Stimulated activated CD4-positive, alpha-beta T cell treated with anti-CD3 and anti-CD28 coated beads, Interleukin-4, amount 100 ng/mL, for 48 hours (primary cell): ENCODE data around the gene SRCIN1.

Source experiments
- DNase-seq, 2 donors: peaks; one replicate each; pipeline ENCODE4 v3.0.0-alpha.2; 2020; ENCODE audit warnings: low read depth in 2 of 2

The SRCIN1 gene

DNA sequence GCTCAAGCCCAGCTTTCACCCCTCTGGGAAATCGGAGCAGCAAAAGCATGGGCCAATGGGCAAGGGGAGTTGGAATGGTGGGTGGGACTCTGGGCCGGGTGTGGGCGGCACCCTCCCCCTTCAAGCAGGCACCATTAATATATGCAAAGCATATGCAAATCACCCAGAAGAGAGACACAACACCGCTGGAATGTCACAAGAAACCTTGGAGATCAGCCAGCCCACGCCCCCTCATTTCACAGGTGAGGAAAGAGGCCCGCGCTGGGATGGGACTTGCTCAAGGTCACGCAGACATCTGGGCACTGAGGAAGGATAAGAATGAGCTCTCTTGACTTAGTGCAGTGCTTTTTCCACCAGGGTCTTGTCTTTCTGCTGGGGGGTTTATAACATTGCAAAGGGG, 4.8 kb downstream of the SRCIN1 start:
- no peak for DNase-seq

DNA sequence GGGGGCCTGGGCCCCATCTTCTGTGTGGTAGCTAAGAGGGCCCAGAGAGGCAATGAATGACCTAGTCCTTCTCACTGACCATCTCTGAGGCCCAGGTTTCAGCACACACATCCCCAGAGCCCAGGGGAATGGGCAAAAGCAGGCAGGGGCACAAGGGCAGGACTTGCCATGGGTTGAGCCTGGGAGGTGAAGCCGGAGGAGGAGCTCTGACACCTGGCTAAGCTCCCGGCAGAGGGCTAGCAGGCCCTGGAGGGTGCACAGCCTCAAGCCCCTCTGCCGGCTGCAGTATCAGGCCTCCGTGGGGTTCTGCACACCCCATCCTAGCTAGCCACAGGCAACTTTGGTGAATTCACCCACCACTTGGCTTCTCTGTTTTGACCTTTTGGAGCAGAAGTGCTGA, 5.3 kb downstream of the SRCIN1 start:
- DNase-seq = no peak

DNA sequence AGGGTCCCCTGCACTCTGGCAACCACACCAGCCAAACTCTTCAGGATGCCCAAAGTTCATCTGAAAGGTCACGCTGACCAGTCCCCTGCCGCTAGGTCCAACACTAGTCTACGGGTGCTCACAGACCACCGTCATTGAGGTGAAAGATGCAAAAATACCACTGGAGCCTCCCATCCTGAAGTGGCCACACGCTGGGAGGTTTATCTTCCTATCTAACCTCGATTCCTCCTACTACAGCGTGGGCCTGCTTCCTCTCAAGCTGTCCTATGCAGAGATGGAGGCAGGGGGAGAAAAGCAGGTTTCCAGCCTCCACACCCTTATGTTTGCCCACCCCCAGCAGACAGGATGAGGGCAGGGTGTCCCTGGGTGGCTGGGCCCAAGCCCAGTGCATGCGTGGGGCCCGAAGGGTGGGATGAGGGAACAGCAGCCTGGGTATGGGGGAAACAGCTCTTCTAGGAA, 6.3 kb downstream of the SRCIN1 start:
- no peak for DNase-seq

DNA sequence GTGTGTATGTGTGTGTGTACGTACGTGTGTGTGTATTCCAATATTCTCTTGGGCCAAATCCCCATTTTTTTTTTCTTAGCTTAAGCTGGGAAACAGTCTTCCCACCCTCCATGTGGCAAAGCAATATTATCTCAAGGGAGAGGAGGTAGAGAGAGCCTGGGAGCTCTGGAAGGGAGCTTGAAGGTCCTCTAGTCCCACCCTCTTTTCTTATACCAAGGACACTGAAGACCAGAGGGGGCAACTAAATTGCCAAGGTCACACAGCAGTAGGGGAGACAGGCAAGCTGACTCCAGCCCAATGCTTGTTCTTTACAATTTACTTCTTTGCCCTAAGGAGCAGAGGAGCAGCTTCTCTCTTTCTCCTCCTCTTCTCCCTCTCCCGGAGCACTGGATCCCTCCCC, 6.8 kb downstream of the SRCIN1 start:
- DNase-seq = no peak

DNA sequence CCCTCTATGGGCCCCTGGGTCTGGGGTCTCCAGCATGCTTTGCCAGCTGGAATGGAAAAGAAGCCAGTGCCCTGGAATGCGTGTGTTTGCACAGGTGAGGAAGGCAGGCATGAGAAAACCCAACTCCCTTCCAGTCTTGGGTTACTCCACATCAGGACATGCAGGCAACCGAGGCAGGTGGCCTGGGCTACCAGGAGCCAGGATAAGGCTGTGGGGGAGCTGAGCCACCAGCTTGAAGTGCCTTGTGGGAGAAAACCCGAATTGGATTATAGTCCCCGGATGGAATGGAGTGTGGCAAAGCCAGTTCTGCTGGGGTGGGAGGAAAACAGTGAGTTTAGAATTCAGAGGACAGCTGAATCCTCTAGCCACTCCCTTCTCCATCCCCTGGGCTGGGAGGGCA, 7.2 kb downstream of the SRCIN1 start:
- peak in 1 of 2 donors; percentile 13 for DNase-seq

DNA sequence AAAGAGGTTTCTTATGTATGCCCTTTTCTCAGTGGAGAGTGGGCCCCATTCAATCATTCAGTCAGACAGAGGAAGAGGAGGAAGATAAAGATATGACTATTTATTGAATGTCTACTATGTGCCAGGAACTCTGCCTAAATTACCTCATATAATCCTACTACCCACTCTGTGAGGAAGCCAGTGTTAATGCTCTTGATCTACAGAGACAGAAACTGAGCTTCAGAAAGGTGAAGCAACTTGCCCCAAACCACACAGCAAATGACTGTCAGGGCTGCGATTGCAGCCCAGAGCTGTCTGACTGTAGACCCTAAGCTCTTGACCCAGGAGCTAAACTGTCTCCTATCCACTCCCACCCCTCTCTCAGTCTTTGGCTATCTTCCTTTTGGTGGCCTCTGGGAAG, 8.4 kb downstream of the SRCIN1 start:
- no peak for DNase-seq

DNA sequence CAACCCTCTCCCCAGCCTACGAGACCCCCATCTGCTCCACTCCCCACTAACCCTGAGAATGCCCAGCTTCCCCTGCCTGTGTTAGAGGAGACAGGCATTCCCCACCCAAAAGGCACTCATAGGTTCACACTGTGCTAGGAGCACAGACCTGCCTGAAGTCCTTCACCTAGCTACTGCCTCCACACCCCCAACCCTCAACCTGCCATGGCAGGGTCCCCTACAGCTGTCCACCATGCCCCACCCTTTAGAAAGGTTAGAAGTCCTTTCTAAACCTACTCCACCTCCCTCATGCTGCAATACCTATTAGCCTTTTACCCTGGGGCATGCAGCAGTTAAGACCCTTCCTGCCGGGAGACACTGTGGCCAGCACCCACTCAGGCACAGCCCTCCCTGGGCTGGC, 9.1 kb downstream of the SRCIN1 start:
- DNase-seq = no peak

DNA sequence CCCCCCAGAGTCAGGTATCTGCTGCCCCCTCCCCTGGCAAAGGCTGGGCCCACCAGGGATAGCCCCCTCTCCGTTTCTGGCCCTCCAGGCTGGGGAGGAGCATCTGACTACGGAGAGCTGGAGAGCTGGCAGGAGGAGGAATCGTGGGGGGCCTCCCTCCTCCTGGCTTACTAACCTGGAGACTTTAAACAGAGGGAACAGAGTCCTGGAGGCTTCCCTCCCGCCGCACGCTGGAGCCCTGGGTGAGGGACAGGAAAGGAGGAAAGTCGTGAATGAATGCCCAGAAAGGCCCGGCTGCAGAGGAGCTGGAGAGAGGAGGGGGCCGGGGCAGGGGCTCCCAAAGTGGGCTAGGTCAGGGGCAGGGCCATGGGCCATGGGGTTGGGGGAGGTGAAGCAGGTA, 9.9 kb downstream of the SRCIN1 start:
- DNase-seq = no peak

DNA sequence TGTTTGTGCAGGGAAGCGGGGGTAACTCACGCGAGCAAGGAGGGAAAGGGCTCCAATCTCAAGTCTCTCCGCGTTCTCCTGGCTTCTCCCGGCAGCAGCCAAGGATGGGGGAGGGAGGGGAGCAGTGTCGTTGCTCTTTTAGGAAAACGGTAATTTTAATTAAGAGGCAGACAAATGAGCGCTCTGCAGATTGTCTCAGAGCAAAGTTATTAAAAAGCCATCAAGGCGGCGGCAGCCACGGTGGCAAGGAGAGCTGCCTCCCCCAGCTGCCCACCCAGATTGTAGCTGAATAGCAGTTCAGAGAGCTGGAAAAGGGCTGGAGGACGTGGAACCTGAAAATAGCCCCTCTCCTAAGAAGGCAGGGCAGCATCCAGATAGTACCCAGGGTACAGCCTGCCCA, 11.6 kb downstream of the SRCIN1 start:
- no peak for DNase-seq

DNA sequence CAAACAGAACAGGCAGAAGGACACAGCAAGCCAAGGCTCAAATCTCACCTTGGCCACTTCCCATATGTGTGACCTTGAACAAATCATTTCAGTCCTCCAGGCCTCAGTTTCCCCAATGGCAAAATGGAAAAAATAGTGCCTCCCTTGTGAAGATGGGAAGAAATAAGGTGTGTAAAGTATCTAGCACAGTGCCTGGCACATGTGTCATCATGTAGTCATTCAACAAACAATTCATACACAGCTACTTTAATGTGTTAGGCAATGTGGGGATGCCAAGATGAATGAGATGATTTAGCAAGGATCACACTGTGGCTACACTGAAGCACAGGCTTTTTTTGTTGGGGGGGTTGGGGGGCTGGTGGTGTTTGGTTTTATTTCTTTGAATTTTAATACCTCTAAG, 13.3 kb downstream of the SRCIN1 start:
- no peak for DNase-seq

DNA sequence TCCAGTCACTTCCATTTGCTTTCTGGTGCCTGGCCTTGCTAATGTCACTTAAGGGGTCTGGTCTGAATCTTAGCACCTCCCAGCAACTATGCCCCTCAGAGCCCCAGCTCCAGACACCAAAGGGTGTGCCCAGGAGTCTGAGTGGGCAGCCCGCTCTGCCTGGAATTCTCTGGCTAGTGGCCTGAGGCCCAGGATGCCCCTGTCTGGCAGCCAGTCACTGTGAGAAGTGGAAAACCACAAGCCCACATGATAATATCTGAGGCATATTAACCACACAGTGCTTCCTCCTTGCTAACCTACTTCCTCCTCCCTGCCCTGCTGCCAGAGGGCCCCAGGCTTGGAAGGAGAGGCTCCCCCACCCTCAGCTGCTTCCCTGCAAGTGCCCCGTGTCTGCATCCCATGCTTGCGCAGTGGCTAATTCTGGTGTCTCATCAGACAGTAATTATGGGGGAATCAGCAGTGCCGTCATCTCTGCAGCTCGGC, 14.0 kb downstream of the SRCIN1 start:
- no peak for DNase-seq

DNA sequence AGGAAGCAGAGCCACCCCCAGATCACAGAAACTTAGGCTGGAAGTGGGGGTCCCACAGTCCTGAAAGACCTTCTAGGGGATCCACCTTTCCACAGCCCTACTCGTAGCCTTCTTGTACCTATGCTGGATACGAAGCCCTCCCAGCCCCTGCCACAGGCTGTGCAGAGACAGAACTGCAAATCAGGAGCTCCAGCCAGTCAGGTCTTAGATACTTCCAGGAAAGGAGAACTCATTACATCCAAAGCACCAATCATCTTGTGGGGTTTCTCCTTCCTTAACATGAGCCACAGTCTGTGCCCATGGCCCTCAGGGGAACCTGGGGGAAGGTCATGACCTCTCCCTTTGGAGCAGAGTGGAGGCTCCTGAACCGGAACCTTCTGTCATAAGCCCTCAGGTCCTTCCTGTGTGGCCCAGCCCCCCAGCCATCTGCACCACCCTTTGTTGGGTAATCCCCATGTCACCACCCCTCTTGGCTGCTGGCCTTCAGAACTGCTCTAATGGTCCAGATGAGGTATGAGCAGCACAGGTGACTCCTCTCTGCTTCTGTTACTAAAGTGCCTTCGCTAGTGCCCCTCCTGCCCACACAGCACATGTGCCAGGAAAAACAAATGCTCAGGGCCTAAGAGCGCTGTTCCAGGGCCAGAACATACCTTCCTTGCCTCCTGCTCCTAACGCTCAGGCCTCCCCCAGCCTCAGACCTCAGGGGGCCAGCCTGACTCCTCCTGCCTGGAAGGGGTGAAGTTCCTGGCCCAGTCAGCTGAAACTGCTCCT, 14.6 kb downstream of the SRCIN1 start:
- DNase-seq = no peak

DNA sequence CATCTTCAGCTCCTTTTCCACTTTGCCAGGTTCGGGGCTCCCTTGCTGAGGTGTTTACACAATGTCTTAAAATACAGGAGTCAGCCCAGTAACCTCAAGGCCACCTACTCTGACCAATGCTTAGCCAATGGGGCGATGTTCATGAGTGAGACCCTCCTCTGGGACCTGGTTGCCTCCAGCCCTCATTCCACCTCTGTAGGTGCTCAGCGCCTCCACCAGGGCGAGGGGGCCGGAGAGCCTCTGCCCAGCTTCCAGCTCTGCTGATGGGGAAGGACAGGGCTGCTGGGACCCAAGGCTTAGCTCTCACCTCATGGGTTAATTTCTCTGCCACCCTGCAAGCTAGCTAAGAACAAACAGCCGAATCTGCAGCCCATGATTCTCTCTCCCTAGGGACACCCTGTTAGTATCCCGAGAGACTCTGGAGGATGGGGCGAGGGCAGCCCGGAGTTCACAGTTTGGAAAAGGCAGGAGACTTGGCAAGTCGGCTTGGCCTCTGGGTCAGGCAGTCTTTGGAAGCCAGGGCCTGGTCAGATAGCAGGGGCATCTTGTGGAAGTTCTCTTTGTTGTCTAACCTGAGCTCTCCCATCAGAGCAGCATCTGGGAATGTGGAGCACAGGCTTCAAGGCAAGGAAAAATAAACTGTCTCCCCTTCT, 16.2 kb downstream of the SRCIN1 start:
- no peak for DNase-seq

DNA sequence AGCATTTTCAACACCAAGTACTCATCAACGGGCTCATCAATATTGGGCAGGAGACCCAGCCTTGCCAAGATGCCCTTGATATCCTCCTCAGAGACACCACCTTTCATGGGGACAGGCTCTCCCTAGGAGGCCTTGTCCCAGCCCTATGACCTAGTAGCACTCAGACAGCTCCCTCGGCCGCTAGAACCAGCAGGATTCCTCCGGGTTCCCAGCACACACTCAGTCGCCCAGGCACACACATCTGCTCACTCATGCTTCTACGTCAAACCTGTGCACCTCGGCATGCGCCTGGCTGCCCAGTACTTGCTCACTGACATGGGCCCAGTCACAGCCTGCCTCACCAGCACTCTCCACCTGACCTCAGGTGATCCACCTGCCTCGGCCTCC, 17.0 kb downstream of the SRCIN1 start:
- no peak for DNase-seq

DNA sequence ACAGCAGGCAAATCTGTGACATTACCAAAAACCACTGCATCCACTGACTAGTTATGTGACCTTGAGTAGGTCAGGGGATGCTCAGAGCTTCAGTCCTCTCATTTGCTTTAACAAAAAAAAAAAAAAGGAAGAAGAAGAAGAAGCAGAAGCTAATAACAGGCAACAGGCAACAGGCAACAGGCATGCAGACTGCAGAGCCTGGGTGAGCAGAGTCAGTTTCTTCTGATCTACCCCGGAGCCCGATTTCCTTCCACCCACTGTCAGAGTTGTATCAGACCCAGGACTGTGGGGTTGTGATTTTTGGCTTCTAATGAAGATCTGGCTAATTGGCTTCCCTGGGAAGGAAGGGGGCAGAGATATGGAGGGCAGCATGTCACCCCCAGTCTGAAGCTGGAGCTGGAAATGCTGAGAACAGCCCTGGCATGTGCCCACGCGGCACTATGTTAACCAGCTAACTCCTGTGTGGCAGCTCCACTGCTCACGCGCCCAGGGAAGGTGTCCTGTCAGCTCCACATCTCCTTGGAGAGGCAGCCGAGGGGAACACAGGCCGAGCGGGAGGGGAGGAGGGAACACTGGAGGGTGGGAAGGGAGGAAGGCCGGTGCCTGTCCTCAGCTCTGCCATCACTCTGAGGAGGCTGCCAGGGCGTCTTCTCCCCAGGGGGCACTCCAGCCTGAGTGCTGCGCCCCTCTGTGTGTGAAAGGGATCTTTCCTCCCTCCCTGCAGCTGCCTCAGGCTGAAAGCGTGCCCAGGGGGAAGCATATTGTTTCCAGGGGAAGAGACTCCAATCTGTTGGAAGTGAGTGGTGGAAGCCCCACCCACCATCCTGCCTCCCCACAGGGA, 17.6 kb downstream of the SRCIN1 start:
- DNase-seq = no peak

DNA sequence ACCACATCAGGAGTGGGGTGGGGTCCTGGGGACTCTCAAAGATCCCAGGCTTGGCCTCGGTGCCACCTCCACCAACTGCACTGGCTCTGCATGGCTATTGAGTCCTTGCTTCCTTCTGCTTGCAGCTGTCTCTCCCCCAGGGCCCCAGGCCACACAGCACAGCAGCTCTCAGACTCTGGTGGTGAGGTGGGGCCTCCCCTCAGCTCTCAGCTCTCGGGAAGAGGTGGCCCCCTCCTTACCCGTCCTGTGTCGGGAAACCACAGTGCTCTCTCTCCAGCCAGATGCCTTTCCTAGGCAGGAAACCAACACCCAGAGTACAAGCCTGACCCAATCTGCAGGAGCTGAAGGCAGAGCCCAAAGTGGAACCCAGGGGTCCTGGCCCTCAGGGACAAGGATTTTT, 18.5 kb downstream of the SRCIN1 start:
- no peak for DNase-seq

DNA sequence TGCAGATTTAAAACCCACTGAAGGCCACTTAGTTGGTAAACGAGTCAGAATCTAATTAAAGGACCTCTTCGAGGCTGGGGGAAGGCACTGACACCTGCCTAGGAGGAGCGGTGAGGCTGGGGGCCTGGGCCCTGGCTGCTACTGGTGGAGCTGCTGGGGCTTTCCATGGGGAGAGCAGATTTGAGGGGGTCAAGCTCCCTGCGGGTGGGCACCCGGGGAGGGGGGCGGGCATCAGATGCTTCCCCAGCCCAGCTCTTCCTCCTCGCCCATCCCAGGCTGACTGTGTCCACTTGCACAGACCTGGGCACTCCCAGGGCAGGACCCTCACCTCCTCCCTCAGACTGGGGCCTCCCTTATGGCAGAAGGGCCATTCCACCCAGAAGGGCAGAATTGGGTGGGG, 19.0 kb downstream of the SRCIN1 start:
- DNase-seq = no peak

DNA sequence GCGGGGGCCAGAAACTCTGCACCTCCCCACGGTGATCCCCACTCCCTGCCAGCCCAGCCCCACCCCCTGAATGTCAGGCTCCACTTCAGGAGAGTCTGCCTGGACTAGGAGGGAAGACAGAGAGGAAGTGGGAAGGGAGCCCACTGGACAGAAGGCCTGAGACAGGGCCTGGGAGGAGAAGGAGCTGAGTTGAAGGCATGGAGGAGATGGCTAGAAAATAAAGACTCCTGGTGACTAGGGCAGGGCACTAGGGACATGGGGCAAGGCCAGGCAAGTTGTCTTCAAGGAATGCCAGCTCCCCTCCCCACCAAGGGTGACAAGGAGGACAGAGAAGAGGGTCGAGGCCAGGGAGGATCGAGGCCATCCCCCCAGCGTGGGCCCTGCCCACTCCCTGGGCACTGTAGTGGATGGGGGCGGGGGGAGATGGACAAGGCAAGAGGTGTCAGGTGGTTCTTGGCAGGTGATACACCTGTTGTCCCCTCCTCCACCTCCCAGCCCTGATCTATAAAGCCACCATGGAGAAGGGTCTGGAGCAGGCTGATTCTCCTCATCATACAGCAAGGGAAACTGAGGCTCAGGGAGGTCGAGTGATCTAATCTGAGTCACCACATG, 19.7 kb downstream of the SRCIN1 start:
- DNase-seq = no peak

DNA sequence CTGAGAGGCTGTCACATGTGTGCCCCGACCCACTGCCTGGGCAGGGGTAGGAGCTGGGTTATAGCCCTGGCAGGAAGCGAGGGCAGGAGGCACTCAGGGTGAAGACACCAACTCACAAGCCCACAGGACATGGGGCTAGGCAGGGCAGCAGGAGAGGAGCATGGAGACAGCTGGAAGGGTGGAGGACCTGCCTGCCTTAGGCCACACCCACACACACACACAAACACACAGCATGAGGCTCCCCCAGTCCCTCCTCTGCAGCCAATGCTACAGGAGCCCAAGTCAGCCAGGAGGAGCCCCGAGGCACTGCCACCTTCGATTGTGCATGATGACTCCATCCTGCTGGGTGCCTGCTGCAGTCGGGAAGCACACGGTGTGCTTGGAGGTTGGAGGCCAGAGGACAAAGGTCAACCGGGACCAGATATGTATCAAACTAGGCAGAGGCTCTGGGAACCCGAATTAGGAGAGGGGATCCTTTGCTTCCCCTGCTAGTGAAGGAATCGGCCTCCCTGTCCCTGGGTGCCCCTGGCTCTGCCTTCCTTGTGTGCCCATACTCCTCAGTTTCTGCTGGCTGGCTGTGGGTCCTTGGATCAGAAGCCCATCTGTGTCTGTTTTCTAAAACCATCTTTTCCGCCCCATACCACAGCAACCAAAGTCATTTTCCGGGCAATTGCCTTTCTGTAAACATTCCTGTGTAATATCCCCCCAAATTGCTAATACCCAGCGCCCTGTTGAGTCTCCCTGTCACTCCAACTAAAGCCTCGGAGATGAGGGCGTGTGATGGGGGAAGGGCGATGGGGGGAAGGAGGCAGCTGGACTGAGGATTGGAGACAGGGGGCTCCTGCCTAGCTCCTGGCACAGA, 20.5 kb downstream of the SRCIN1 start:
- no peak for DNase-seq

DNA sequence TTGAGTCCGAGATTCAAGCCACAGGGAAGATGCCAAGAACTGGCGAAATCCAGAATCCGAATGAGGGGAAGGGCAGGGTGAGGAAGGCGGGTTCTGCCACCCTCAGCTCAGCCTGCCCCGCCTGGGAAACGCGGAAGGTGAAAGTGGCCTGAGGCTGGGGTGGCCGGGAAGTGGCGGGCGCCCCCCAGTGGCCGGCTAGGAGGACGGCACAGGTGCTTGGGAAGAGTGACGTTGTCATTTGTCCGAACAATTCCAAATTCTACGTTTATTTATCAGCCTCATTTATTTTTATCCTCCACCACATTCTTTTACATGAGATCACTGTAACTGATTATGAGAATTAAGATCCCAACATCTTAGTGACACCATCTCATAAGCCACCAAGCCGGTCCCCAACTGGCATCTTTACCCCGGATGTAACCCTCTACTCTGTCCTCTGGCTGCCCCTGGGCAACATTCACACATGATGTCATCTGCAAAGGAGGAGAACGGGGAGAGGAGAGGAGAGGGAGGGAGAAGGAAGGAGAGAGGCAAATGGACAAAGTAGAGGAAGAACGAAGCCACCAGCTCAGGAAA, 21.3 kb downstream of the SRCIN1 start:
- DNase-seq = peak; percentile 42 to 60

DNA sequence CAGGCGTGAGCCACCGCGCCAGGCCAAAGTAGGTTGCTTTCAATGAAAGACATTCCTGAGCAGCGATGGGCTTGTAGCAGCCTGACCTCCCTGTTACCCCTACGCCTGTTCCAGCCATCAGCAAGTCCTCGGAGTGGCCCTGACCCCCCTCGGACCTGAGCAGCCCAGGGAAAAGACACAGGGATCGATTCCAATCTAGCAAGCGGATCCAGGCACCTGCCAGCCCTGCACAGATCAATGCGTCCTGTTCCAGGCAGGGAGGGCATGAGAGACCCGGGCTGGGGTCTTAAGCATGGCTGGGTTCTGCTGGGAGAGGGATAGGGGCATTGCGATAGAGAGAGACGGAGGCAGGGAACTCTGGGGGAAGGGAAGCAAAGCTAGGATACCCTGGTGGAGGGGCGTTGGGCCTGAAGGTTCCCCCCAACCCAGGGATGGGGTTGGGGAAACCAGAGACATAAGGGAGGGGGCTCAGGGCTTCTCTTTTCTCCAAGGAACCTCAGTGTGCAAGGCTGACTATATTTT, 21.9 kb downstream of the SRCIN1 start:
- no peak for DNase-seq
